ENCODE results near the gene SBF2.

GRCh38 chr11:9777066-9777465 lies 517.0 kb downstream of the SBF2 start:
- TF ChIP-seq CTCF (IDR thresholded peaks at IDR 0.05 in 8 of 11, conservative IDR thresholded peaks at IDR 0.05 in 3 of 11) (no peak), POLR2A (IDR thresholded peaks at IDR 0.05) (no peak)

All from spleen (tissue), 7 donors.